ENCODE data around the gene CBX3.
A peak's percentile ranks its signal among the peaks of the same experiment; 100 is the strongest.
"Not testable (repeated sequence)": the region's sequence is repeated elsewhere in the genome, so short reads cannot be mapped to it uniquely, and the experiment has no call there.

CBX3 gene

GRCh38 chr7:26201247-26202018 is at the start of gene CBX3:
Gene CBX3 (plus strand): TSS chr7:26201745. CDS start chr7:26202999, 1,254 bp downstream.
- peak; percentile 86 to 88 for DNase-seq

- peak; percentile 62 to 77 for DNase-seq
These were observed 49.4 kb upstream of the CBX3 start, which contains the start of gene NFE2L3 for GRCh38 chr7:26151953-26152781. Gene NFE2L3 (plus strand): TSS chr7:26152198. CDS start chr7:26152499, 301 bp downstream.

GRCh38 chr7:26152782-26153240 is 48.7 kb upstream of the CBX3 start:
- not testable (repeated sequence) for DNase-seq

- DNase-seq: no peak
These were observed 48.2 kb upstream of the CBX3 start for GRCh38 chr7:26153241-26153822.

GRCh38 chr7:26153823-26154783 is 47.4 kb upstream of the CBX3 start:
- peak; percentile 18 to 28 for DNase-seq

- no peak for DNase-seq
These were observed 45.8 kb upstream of the CBX3 start for GRCh38 chr7:26155531-26156375.

- DNase-seq: no peak
These were observed 44.8 kb upstream of the CBX3 start for GRCh38 chr7:26156451-26157420.

GRCh38 chr7:26157520-26158105 is 43.9 kb upstream of the CBX3 start:
- DNase-seq: no peak

GRCh38 chr7:26159243-26159642 is 42.3 kb upstream of the CBX3 start:
- DNase-seq: no peak

- DNase-seq: no peak
These were observed 40.6 kb upstream of the CBX3 start for GRCh38 chr7:26160896-26161295.

GRCh38 chr7:26162431-26162830 is 39.1 kb upstream of the CBX3 start:
- no peak for DNase-seq

GRCh38 chr7:26163804-26164203 is 37.7 kb upstream of the CBX3 start:
- not testable (repeated sequence) for DNase-seq

GRCh38 chr7:26165950-26166683 is 35.4 kb upstream of the CBX3 start:
- no peak for DNase-seq

- DNase-seq: peak in 1 of 2 experiments; percentile 27
These were observed 34.8 kb upstream of the CBX3 start for GRCh38 chr7:26166684-26167266.

- no peak for DNase-seq
These were observed 34.1 kb upstream of the CBX3 start for GRCh38 chr7:26167303-26167934.

- DNase-seq: no peak
These were observed 33.0 kb upstream of the CBX3 start for GRCh38 chr7:26168458-26169023.

GRCh38 chr7:26169271-26169670 is 32.3 kb upstream of the CBX3 start:
- DNase-seq: no peak

- no peak for DNase-seq
These were observed 30.9 kb upstream of the CBX3 start for GRCh38 chr7:26170663-26171062.

All from AML-193 (cell line).